A204.1 (cell line): ENCODE measurements around the gene ST6GALNAC4.

Experiments
- FAIRE-seq: peaks from 2 replicates; lab custom pipeline; 2012; peaks lifted over from hg19 to GRCh38; lab: Jason Lieb, UNC

The ST6GALNAC4 gene

DNA sequence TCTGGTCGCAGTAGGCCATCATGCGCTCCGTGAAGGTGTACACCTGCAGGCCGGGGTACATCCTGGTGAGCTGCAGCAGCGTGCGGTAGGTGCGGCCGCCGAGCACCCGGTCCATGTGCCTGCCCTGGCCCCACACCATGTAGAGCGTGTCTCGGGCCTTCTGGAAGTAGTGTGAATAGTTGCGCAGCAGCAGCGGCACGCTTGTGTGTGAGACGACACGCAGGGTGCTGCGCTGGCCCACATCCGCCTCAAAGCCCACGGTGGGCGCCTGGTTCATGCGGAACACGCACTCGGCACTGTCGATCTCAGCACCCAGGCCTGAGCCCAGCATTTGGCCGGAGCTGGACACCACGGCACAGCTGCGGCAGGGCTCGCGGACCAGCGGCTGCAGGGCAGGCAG, 4.5 kb downstream of the ST6GALNAC4 start:
- no peak for FAIRE-seq

DNA sequence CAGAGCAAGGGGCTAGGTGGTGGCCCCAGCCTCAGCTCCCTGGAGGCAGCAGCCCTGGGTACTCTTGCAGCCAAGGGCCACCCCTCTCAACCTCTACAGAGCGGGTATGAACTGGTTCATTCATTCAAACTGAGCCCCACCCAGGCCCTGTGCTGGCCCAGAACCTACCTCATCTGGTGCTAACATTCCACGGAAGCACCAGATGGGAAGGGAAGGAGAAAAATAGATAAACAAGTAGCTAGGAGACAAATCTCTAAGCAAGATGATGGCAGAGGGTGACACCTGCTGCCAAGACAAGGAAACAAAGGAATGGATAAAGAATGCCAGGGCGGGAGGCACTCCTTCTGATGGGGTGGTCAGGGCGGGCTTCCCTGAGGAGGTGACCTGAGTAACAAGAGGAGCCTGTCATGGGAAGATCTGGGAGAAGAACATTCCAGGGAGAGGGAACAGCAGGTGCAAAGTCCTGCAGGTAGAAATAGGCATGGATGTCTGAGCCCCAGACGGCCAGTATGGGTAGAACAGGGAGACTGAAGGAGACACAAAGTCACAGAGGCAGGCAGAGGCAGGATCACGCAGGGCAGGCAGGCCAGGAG, 6.1 kb downstream of the ST6GALNAC4 start:
- FAIRE-seq: no peak

DNA sequence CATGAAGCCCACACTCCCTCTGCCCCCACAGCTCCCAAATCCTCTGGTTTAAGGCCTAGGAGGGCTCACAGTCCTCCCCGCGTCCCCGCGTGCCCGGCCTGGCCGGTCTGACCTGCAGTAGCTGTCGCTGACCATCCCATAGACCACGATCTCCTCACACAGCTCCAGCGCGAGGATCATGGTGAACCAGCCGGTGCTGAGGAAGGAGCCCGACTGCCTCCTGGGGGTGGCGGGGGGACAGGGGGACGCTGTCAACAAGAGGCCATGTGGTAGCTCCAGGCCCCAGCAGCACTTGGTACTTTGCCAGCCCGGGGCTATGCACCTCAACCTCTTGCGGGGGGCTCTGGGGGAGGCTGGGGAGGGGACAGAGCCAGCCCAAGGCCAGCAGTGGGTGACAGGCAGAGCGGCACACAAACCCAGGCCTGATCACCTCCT, 7.0 kb downstream of the ST6GALNAC4 start:
- FAIRE-seq: no peak

DNA sequence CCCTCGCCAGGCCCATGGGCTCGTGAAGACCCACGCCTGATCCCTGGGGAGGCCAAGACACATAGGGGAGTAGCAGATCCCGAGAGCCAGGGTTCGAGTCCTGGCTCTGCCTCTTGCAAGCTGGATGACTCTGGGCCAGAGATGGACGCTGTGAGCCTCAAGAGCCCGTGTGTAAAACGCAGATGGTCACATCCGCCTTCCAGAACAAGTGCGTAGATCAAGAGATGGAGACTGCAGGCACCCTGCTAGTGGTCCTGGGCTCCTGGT, 8.2 kb downstream of the ST6GALNAC4 start:
- no peak for FAIRE-seq

DNA sequence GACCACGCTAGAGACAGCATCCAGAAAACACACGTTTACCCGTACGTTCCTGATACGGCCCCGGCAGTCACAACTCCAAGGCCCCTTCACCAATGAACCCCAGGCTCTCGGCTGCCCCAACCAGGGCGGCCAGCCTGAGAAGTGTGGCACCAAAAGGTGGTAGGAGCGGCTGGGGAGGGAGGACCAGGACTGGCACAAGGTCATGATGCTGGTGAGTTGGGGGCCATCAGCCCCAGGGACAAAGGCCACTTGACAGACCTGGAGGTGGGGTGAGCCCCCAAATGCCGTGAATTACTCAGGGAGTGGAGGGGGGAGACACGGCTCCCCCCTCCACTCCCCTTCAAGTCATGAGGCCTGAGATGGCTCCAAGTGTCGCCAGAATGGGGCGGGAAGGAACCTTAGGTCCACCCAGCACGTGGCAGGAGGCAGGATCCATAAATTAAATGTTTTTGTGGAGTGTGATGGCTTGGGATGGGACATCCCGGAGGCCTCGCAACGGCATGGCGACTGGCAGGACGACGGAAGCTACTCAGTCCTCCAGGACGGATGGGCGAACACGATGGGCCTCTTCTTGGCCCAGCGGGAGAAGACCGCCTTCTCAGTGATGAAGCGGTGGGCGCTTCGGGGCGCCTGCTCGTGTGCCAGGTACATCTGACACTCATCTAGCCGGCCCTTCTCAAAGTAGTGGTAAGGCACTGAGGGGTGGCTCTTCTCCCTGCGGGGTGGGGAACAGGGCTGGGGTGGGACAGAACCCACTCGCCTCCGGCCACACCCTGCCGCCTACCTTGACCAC, 8.8 kb downstream of the ST6GALNAC4 start:
- no peak for FAIRE-seq

DNA sequence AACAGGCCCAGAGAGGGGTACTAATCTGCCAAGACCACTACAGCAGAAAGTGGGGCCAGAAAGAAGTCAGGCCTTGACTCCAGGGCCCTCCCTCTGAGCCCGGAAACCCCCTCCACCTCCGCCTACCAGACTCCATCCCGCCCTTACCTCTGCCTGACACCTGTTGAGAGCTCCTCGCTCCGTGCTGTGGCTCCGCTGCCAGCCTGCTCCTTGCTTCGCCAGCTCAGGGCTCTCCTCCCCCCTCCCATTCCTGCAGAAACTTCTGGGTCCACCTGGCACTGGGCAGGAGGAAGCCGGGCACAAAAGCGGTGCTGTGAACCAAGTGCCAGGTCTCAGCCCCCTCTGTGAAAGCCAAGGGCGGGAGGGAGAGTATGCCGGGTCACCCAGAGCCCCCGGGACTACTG, 11.1 kb downstream of the ST6GALNAC4 start:
- no peak for FAIRE-seq

DNA sequence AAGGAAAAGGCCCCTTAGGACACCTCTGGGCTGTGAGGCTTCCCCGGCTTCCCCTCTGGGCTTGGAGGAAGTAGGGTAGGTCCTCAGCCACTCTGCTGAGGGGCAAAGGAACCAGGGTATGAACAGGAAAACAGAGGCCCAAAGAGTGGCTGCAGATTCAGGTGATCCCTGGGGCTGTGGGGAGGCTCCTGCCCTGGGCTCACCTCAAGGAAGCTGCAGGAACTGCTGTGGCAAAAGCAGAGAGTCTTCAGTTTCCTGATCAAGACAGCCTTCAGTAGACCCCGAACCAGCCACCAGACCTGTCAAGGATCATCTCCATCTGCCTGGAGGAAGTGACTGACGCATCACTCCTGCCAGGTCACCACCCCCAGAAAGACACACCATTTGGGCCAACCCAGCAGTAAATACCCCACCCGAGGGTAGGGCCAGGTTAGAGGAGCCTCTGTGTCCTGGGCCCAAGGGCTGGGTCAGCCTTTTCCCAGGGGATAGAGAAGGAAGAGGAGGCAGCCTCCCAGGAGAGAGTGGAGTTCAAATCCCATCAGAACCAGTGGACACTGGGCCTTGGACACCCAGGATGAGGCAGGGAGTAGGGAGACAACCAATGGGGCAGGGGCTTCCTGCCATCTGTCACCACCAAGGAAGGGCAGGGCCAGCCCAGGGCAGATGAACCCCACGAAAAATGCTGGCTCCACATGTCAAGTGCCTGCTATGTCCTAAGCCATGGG, 11.7 kb downstream of the ST6GALNAC4 start:
- FAIRE-seq: no peak

DNA sequence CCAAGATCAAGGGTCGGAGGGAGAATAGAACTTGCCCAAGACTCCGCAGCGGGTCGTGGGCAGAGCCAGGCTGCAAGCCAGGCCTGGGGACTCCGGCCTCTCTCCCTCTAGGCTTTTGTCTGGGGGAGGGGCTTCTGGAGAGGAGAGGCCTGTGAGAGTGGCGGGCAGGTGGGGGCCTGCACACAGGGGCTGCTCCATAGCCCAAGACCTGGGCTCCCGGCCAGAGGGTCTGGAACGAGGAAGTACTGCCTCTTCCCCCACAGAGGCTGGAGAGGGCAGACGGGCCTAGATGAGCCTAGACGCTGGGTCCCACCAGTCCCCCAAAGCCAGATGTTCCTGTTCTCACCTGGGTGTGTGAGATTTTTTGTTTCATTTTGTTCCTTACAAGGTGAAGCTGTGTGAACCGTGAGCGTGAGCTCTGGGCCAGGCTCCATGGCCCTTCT, 12.3 kb downstream of the ST6GALNAC4 start:
- FAIRE-seq: no peak

DNA sequence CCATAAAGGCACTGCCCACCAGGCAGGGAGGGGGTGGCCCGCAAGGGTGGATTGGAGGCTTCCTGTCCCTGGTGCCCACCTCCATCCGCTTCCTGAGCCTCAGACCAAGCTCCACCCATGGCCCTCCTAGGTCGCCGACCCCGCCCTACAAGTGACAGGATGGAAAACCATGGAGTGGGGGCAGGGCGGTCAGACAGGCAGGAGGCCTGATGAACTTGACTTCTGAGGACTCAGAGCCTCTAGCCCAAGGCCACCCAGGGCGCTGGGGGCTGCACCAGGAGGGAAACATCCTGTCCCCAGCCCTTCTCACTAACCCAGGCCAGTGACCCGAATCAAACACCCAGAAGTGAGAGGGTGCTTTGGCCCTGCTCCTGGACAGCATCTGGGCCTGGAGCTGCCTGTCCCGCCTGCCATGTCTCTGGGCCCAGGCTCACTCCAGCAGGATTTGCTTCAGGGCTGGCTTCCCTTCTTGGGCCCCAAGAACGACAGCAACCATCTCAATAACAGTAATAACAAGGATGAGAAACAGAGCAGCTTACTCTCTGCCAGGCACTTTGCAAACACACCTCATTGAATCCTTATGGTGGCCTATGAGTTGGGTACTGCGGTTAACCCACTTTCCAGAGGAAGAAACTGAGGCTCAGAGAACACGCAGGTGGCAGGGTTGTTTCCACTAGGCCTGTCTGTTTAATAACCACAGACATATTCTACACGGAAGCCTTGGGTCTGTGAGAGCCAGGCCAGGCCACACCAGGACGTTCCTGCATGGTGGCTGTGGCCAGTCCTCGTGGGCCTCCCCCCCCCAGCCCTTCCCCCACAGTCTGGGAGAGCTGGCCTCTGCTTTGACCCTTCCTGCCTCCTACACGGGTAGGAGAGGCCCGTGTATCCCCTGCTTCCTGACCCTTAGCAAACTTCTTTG, 13.0 kb downstream of the ST6GALNAC4 start:
- FAIRE-seq: no peak

DNA sequence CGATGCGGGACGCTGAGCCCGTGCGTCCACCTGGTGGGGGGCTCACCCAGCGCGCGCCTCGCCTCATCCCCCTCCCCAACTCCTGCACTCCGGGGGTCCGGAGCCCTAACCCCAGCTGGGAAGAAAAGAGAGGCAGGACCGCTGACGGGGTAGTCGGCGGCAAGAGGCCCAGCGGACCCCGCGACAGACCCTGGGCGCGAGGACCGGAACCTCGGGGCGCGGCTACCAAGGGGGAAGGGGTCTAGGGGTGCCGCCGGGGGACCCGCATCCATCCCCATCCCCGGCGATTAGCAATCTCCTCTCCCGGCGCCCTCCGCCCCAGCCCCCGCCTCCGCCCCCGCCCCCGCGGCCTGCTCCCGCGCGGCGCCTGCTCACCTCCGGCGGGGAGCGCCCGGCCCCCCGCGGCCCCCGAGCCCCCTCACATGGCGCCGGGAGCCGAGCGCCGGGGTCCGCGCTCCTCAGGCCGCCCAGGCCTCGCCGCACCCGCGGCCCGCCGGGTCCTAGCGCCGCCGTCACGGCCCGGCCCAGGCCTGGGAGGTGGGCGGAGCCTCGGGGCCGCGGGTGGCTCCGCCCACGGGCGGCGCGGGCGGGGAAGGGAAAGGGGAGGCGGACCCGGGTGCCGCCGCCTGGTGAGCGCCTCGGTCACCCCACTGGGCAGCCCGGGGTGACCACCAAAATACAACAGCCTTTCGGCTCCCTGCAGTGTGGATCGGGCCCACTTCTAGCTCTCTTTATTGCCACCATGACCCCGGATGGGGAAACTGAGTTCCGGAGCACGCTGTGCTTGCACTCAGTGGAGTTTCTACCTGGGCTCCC, 17.5 kb downstream of the ST6GALNAC4 start, which contains the start of gene ST6GALNAC6:
Gene ST6GALNAC6 (minus strand): TSS at position 476 of the 816 bp plus-strand sequence. CDS start 1,622 bp downstream, outside the sequence.
- no peak for FAIRE-seq

DNA sequence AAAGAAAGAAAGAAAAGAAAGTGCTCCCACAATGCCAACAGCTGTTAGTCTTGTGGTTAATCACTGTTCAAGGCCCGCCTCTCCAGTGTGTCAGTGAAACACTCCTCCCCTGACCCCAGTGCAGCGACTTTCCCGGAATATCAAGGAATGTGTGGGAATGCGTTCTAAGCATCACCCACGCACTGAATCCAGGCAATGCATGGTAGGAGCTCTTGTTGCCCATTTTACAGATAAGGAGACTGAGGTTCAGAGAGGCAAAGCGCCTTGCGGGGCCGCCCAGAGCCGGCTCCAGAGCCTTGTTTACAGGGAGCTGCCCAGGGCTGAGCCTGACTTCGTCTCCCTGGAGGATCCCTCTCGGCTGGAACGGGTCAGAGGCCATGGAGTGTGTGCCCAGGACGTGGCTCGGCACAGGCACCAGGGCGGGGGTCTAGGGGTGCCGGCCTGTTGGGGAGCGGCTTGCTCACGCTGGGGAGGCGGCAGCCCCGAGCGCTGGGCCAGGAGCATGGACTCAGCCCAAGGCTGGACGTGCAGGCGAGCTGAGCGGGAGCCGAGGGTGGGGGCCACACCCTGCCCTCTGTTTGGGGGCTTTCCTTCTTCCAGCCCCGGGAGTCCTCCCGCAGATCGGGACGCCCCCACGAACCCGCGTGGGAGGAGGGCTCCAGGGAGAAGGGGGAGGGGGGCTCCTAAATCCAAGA, 18.3 kb downstream of the ST6GALNAC4 start:
- FAIRE-seq: no peak

DNA sequence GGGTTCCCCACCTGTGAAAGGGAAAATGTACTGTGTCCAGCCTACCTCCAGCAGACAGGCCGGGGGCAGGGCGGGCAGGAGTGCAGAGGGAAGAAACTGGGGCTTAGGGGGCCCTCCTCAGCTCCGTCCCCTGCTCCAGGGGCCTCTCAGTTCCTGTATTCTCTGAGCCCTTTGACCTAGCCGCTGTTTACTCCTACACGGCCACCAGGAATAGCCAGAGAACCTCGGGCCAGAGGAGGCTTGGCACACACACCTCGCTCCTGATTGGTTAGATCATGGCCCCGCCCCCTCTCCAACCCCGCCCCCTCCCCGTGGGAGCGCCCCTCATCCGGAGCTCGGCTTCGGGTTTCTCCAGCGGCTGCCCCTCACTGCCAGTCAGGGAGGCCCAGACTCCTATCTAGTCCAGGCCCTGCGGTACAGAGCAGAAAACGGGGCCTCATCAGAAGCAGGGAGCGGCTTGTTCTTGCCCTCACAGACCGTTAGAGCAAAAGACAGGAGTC, 19.6 kb downstream of the ST6GALNAC4 start:
- no peak for FAIRE-seq

DNA sequence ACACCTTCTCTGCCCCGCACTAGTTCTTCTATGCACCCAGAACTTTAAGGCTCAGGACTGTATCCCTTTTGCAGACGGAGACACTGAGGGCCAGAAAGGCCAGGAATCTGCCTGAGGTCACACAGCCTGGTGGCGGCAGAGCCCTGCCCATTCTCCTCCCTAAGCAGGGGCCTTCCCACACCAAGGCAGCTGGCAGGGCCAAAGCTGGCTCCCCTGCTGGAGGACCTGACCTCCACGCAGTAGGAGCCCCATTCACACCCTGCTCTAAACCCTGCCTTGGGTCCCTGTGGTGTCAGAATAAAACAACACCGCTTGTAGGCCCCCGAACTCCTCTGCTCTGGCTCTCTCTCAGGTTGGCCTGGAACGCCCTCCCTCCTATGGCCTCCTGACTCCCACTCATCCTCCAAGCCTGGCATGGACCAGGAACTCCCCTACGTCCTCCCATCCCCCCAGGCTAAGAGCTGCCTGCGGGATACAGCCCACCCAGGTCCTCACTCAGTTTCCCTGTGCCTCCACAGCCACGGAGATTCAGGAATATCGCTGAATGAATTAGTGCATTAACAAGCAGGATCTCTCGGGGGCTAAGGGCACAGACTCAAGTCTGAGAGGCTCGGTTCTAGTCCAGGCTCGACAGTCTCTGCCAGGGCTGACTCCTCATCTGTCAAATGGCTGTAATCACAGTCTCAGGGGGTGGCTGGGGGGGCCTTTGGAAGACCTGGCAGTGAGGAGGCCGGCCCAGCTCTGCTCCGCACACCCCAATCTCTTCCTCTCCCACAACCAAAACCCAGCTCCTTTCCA, 20.2 kb downstream of the ST6GALNAC4 start:
- no peak for FAIRE-seq

DNA sequence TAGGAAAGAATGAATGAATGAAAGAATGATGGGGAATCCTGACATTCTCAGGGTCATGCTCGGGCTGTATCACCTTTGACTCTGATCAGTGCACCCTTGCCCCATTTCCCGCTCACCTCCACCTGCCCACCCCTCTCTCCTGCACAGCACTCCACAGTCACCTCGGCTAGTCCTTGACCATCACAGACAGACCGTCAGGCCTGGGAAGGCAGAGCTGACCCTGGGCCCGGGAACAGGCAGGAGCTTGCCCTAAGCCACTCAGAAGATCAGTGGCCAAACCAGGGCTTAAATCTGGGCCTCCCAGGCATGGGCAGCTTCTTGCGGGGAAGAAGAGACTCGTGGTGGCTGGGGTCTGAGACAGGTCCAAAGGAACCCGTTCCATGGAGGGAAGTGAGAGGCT, 21.0 kb downstream of the ST6GALNAC4 start:
- no peak for FAIRE-seq

DNA sequence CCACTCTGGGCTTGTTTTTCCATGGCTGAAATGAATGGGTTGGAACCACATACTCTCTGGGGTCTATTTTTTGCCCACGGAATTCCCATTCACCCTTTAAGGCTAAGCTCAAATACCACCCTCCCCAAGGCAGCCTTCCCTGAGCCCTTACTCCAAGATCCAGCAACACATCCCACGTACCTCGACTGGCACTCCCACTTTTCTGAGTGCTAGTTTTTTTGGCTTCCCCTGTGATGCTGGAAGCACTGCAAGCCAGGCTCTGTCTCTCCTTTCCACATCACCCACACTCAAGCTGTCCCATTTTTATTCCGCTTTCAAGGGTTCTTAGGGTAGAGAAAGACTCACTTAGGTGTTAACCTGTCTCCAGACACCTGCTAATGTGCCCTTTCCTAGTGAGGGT, 23.4 kb downstream of the ST6GALNAC4 start:
- FAIRE-seq: no peak

DNA sequence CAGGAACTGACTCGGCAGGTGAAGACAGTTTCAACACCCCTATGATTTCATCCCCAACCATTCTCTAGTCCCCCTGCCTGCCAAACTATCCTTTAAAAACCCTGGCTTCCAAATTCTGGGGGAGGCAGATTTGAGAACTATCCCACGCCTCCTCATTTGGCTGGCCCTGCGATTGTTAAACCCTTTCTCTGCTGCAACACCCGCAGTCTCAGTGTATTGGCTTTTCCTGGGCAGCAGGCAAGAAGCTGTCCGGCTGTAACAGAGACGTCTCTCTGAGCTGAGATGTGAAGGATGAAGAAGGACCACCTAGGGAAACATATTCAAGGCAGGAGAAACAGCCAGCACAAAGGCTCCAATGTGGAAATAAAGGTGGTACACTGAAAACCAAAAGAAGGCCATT, 24.0 kb downstream of the ST6GALNAC4 start:
- FAIRE-seq: no peak

DNA sequence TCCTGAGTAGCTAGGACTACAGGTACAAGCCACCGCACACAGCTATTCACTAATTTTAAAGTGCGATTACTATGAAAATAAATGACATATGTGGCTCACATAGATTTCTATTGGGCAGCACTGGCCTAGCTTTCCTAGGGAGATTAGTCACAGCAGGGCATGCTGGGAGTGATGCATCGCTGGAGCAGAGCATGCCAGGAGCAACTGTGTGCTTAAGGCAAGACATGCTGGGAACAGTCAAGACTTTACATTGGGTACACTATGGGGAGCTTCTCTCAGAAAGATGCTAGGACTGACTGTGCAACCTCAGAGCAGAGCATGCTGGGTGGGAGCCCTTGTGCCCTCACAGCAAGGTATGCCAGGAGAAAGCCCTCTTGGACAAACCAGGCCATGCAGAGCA, 26.8 kb downstream of the ST6GALNAC4 start:
- FAIRE-seq: no peak

DNA sequence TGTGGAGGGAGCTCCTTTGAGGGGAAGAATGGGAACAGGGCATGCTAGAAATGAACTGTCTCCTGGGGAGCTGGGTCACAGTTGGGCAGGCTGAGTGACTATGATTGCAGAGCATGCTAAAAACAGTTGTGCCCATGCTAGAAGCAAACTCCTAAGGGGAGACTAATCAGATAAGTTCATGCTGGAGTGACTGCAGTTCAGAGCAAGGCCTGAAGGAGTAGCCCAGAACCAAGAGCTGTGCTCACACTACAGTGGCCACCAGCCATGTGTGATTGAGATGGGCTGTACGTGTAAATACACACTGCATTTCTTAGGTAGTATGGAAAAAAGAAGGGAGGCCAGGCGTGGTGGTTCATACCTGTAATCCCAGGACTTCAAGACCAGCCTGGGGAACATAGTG, 29.0 kb downstream of the ST6GALNAC4 start:
- no peak for FAIRE-seq

DNA sequence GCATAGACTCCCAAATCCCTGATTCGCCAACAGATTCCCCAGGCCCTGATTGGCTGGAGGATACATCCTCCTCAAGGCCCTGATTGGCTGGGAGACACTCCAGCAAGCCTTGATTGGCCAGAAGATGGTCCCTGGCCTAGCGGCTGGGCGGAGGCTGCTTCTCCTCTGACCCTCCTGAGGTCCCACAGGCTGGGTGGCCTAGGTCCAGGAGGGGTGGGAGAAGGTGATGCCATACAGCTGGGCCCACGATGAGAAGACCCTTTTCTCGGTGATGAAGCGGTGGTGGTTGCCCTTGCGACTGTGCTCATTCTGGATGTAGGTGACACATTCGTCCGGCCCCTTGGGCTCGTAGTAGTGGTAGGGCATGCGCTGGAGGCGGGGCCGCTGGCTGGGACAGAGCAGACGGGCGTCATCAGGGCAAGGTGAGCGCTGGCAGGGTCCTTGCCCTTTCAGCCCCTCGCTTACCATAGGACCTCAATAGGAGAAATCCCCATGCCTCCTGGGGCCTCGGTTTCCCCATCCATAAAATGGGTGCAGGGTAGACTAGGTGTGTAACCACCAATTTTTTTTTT, 30.4 kb downstream of the ST6GALNAC4 start:
- FAIRE-seq: no peak
